HUES6 (cell line): ENCODE data around the gene STAT5A.

Experiments
- H3K27ac ChIP-seq: 2 replicates; pipeline ENCODE4 v1.7.0; 2013; ENCODE audit warnings: low read depth, mild to moderate bottlenecking, low read length, inconsistent platforms
- H3K27me3 ChIP-seq: 2 replicates; pipeline ENCODE4 v1.6.1; 2013; ENCODE audit warnings: low read length; ENCODE audit not compliant: control insufficient read depth, insufficient read depth
- H3K36me3 ChIP-seq: 2 replicates; pipeline ENCODE4 v1.6.1; 2013; ENCODE audit warnings: low read length; ENCODE audit not compliant: control insufficient read depth, insufficient read depth
- H3K4me1 ChIP-seq: 2 replicates; pipeline ENCODE4 v1.6.1; 2013; ENCODE audit warnings: low read length; ENCODE audit not compliant: control insufficient read depth, insufficient read depth
- H3K4me3 ChIP-seq: 2 replicates; pipeline ENCODE4 v1.5.1; 2013; ENCODE audit warnings: low read depth, low read length
- H3K9ac ChIP-seq: one replicate; pipeline ENCODE4 v1.6.1; 2013; ENCODE audit warnings: mild to moderate bottlenecking, low read length
- H3K9me3 ChIP-seq: 2 replicates; pipeline ENCODE4 v1.6.1; 2013; ENCODE audit warnings: low read depth, low read length; ENCODE audit not compliant: control insufficient read depth, insufficient read depth

Gene STAT5A

GRCh38 chr17:42276609-42277341 is 11.5 kb upstream of the STAT5A start:
- peaks cover 38% of the 10 kb centered on the region for H3K4me1 ChIP-seq
- H3K27ac ChIP-seq: peak overlapping the region; percentile 69; the same call in 1 of the 2 replicates

GRCh38 chr17:42277342-42277712 is 11.0 kb upstream of the STAT5A start:
- Histone ChIP-seq H3K9ac (no peak overlapping the region), H3K27ac (no peak overlapping the region), H3K36me3 (no peaks in the 10 kb centered on the region), H3K4me1 (peaks cover 32% of the 10 kb centered on the region), H3K9me3 (no peaks in the 10 kb centered on the region), H3K27me3 (no peaks in the 10 kb centered on the region), H3K4me3 (peak overlapping the region; percentile 81; the same call in 1 of the 2 replicates)

More at GRCh38 chr17:42276609-42277341, 11.5 kb upstream of the STAT5A start:
- peak overlapping the region; percentile 81 for H3K4me3 ChIP-seq
- H3K9ac ChIP-seq: peak overlapping the region; percentile 81
- H3K9me3 ChIP-seq: no peaks in the 10 kb centered on the region
- H3K27me3 ChIP-seq: no peaks in the 10 kb centered on the region
- H3K36me3 ChIP-seq: no peaks in the 10 kb centered on the region

- no peak overlapping the region for H3K9ac ChIP-seq
- no peak overlapping the region for H3K4me3 ChIP-seq
- H3K4me1 ChIP-seq: peaks cover 14% of the 10 kb centered on the region
Measured at GRCh38 chr17:42279776-42280630, 8.3 kb upstream of the STAT5A start.

GRCh38 chr17:42281571-42282096 is 6.7 kb upstream of the STAT5A start:
- Histone ChIP-seq H3K9ac (no peak overlapping the region), H3K27me3 (no peaks in the 10 kb centered on the region), H3K27ac (no peak overlapping the region)

More at GRCh38 chr17:42279776-42280630, 8.3 kb upstream of the STAT5A start:
- H3K36me3 ChIP-seq: no peaks in the 10 kb centered on the region
- no peaks in the 10 kb centered on the region for H3K9me3 ChIP-seq
- no peak overlapping the region for H3K27ac ChIP-seq
- no peaks in the 10 kb centered on the region for H3K27me3 ChIP-seq

GRCh38 chr17:42282478-42283080 is 5.7 kb upstream of the STAT5A start:
- H3K9me3 ChIP-seq: no peaks in the 10 kb centered on the region
- H3K36me3 ChIP-seq: no peaks in the 10 kb centered on the region
- H3K9ac ChIP-seq: no peak overlapping the region
- H3K27ac ChIP-seq: no peak overlapping the region
- peaks cover 7% of the 10 kb centered on the region for H3K27me3 ChIP-seq
- no peak overlapping the region for H3K4me3 ChIP-seq
- peaks cover 17% of the 10 kb centered on the region for H3K4me1 ChIP-seq

More at GRCh38 chr17:42281571-42282096, 6.7 kb upstream of the STAT5A start:
- H3K9me3 ChIP-seq: no peaks in the 10 kb centered on the region
- H3K4me3 ChIP-seq: no peak overlapping the region
- peaks cover 14% of the 10 kb centered on the region for H3K4me1 ChIP-seq
- no peaks in the 10 kb centered on the region for H3K36me3 ChIP-seq

- Histone ChIP-seq H3K9ac (peak overlapping the region; percentile 38), H3K4me1 (peaks cover 20% of the 10 kb centered on the region), H3K27ac (no peak overlapping the region), H3K27me3 (peaks cover 16% of the 10 kb centered on the region), H3K9me3 (no peaks in the 10 kb centered on the region), H3K4me3 (no peak overlapping the region), H3K36me3 (no peaks in the 10 kb centered on the region)
Measured at GRCh38 chr17:42283241-42284023, 4.9 kb upstream of the STAT5A start.

- Histone ChIP-seq H3K27me3 (peaks cover 21% of the 10 kb centered on the region), H3K9ac (no peak overlapping the region), H3K27ac (no peak overlapping the region), H3K9me3 (no peaks in the 10 kb centered on the region), H3K36me3 (no peaks in the 10 kb centered on the region), H3K4me1 (peaks cover 24% of the 10 kb centered on the region), H3K4me3 (no peak overlapping the region)
Measured at GRCh38 chr17:42284024-42284369, 4.3 kb upstream of the STAT5A start.

- H3K4me3 ChIP-seq: no peak overlapping the region
- no peak overlapping the region for H3K9ac ChIP-seq
- H3K27me3 ChIP-seq: peaks cover 27% of the 10 kb centered on the region
- H3K4me1 ChIP-seq: peaks cover 27% of the 10 kb centered on the region
- no peaks in the 10 kb centered on the region for H3K36me3 ChIP-seq
- H3K27ac ChIP-seq: no peak overlapping the region
- no peaks in the 10 kb centered on the region for H3K9me3 ChIP-seq
Measured at GRCh38 chr17:42284566-42284965, 3.7 kb upstream of the STAT5A start.

- Histone ChIP-seq H3K9me3 (no peaks in the 10 kb centered on the region), H3K4me1 (peaks cover 27% of the 10 kb centered on the region), H3K27ac (no peak overlapping the region), H3K9ac (no peak overlapping the region), H3K27me3 (peaks cover 34% of the 10 kb centered on the region), H3K36me3 (no peaks in the 10 kb centered on the region), H3K4me3 (no peak overlapping the region)
Measured at GRCh38 chr17:42285346-42286050, 2.8 kb upstream of the STAT5A start.
